GM23338 (cell line): Measurements from ENCODE around the gene LMLN. TPM values are rescaled to one million over a fixed set of nuclear protein-coding genes. Genes with fewer than 3 reads are reported as not detected.

ENCODE experiments used
- ATAC-seq: fragments of 200-7000 bp; cut with Tn5 transposase; 3 replicates; pipeline ENCODE4 v1.9.1; 2020
- DNase-seq: peaks from one replicate; pipeline ENCODE4 v3.0.0-alpha.2; 2015; ENCODE audit warnings: low spot score
- H2AFZ ChIP-seq: fragments of 200-600 bp; sonication (generic); 2 replicates; pipeline ENCODE4 v1.8.0; 2016; ENCODE audit warnings: antibody characterized with exemption, mild to moderate bottlenecking, moderate library complexity
- H3F3A ChIP-seq: fragments of 200-600 bp; sonication (generic); replicated peaks from 2 replicates; pipeline ENCODE4 v1.8.0; 2017; ENCODE audit warnings: antibody characterized with exemption, mixed run types, low read depth
- H3K27ac ChIP-seq: fragments of 200-600 bp; sonication (generic); 2 replicates; pipeline ENCODE4 v1.6.1; 2016; ENCODE audit warnings: low read depth
- H3K27me3 ChIP-seq: fragments of 200-600 bp; sonication (generic); 2 replicates; pipeline ENCODE4 v1.8.0; 2016; ENCODE audit warnings: mild to moderate bottlenecking, mixed run types, moderate library complexity; ENCODE audit not compliant: insufficient read depth
- H3K36me3 ChIP-seq: fragments of 200-600 bp; sonication (generic); 2 replicates; pipeline ENCODE4 v1.8.0; 2016; ENCODE audit warnings: mild to moderate bottlenecking; ENCODE audit not compliant: insufficient read depth
- H3K4me1 ChIP-seq: fragments of 200-600 bp; sonication (generic); 2 replicates; pipeline ENCODE4 v1.8.0; 2016; ENCODE audit warnings: mild to moderate bottlenecking, moderate library complexity; ENCODE audit not compliant: insufficient read depth
- H3K4me2 ChIP-seq: fragments of 200-600 bp; sonication (generic); 2 replicates; pipeline ENCODE4 v1.7.1; 2017; ENCODE audit warnings: mixed run types
- H3K4me3 ChIP-seq: fragments of 200-600 bp; sonication (generic); 2 replicates; pipeline ENCODE4 v1.6.1; 2016; ENCODE audit warnings: mixed run types
- H3K79me2 ChIP-seq: fragments of 200-600 bp; sonication (generic); replicated peaks from 2 replicates; pipeline ENCODE4 v1.8.0; 2017; ENCODE audit warnings: mild to moderate bottlenecking; ENCODE audit not compliant: insufficient read depth
- H3K9me2 ChIP-seq: fragments of 200-600 bp; sonication (generic); 2 replicates; pipeline ENCODE4 v1.8.0; 2017; ENCODE audit not compliant: insufficient read depth
- H4K20me1 ChIP-seq: fragments of 200-600 bp; sonication (generic); replicated peaks from 2 replicates; pipeline ENCODE4 v1.8.0; 2017; ENCODE audit warnings: mild to moderate bottlenecking; ENCODE audit not compliant: insufficient read depth
- H3K27ac Mint-ChIP-seq: 2 replicates; pipeline ENCODE4 v1.8.0; 2020; ENCODE audit warnings: inconsistent platforms, mild to moderate bottlenecking, moderate library complexity, mixed read lengths
- H3K27me3 Mint-ChIP-seq: 3 replicates; pipeline ENCODE4 v1.8.0; 2022; ENCODE audit warnings: low read depth, mild to moderate bottlenecking, moderate library complexity, mixed read lengths, inconsistent platforms; ENCODE audit not compliant: insufficient read depth, poor library complexity
- H3K36me3 Mint-ChIP-seq: 3 replicates; pipeline ENCODE4 v1.8.0; 2021; ENCODE audit warnings: low read depth, mild to moderate bottlenecking, inconsistent platforms, moderate library complexity, mixed read lengths
- H3K4me1 Mint-ChIP-seq: 3 replicates; pipeline ENCODE4 v1.8.0; 2020; ENCODE audit warnings: mild to moderate bottlenecking, inconsistent platforms, mixed read lengths
- H3K4me3 Mint-ChIP-seq: 3 replicates; pipeline ENCODE4 v1.8.0; 2021; ENCODE audit warnings: moderate library complexity, mild to moderate bottlenecking, inconsistent platforms, mixed read lengths
- H3K9me3 Mint-ChIP-seq: 3 replicates; pipeline ENCODE4 v1.8.0; 2020; ENCODE audit warnings: moderate library complexity, mild to moderate bottlenecking, inconsistent platforms, mixed read lengths
- ETS1 ChIP-seq: IDR thresholded peaks from 2 replicates; pipeline ENCODE4 v1.6.1; 2016; ENCODE audit warnings: antibody characterized with exemption
- EZH2phosphoT487 ChIP-seq: fragments of 200-600 bp; sonication (generic); IDR thresholded peaks from one replicate; pipeline ENCODE4 v1.8.1; 2018; ENCODE audit warnings: antibody characterized with exemption; ENCODE audit not compliant: unreplicated experiment
- STAT1 ChIP-seq: IDR thresholded peaks from one replicate; pipeline ENCODE4 v1.6.1; 2016; ENCODE audit warnings: antibody characterized with exemption; ENCODE audit not compliant: unreplicated experiment
- ZNF331 ChIP-seq: fragments of 250-450 bp; sonication (Bioruptor Pico); IDR thresholded peaks from 2 replicates; pipeline ENCODE4 v1.5.0; 2020; ENCODE audit warnings: low read depth, mild to moderate bottlenecking, moderate library complexity
- ZNF462 ChIP-seq: fragments of 250-450 bp; sonication (Bioruptor Pico); IDR thresholded peaks from 2 replicates; pipeline ENCODE4 v1.5.0; 2020; ENCODE audit warnings: mild to moderate bottlenecking, moderate library complexity
- polyA plus RNA-seq: library from polyadenylated mRNA; unstranded; fragments of >200 nt; fragmentation: Nextera tagmentation; extraction: Ambion mirVana; gene quantifications from 2 replicates; pipeline ENCODE4 v1.2.1, GENCODE V29; 2016
- total RNA-seq: library from RNA; depleted of rRNA; stranded (reverse); fragments of >200 nt; shearing (Covaris generic); gene quantifications from 2 replicates; pipeline ENCODE4 v1.2.3, GENCODE V29; 2014
- TF ChIP-seq, protein P1 (sequence below): IDR thresholded peaks from one replicate; pipeline ENCODE4 v1.6.1; 2018; ENCODE audit warnings: antibody characterized with exemption; ENCODE audit not compliant: unreplicated experiment

The LMLN gene
- total and polyA plus RNA-seq, 2 experiments from 2014 or later: 2.3 to 4.3 TPM

DNA sequence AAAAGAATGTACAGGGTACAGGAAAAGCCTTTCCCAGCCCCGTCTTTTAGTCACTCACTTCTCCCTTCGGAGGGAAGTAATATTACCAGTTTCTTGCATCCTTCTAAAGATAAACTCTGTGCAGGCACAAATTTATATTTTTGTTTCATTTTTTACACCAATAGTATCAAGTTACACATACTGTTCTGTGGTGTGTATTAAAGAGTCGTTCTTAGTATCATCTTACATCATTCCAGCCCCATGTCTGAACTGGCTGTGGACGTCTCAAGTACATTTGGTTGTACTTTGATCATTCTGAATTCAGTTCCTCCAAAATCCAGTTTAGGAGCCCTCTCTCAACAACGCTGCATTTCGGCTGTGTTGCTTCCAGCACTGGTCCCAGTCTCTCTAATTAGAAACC lies 68.7 kb downstream of the LMLN start (continued):
- TF ChIP-seq ZNF462 (no peak), ZNF331 (CRISPR knock-in tag) (no peak), EZH2phosphoT487 (no peak)
- TF ChIP-seq, protein P1, sequence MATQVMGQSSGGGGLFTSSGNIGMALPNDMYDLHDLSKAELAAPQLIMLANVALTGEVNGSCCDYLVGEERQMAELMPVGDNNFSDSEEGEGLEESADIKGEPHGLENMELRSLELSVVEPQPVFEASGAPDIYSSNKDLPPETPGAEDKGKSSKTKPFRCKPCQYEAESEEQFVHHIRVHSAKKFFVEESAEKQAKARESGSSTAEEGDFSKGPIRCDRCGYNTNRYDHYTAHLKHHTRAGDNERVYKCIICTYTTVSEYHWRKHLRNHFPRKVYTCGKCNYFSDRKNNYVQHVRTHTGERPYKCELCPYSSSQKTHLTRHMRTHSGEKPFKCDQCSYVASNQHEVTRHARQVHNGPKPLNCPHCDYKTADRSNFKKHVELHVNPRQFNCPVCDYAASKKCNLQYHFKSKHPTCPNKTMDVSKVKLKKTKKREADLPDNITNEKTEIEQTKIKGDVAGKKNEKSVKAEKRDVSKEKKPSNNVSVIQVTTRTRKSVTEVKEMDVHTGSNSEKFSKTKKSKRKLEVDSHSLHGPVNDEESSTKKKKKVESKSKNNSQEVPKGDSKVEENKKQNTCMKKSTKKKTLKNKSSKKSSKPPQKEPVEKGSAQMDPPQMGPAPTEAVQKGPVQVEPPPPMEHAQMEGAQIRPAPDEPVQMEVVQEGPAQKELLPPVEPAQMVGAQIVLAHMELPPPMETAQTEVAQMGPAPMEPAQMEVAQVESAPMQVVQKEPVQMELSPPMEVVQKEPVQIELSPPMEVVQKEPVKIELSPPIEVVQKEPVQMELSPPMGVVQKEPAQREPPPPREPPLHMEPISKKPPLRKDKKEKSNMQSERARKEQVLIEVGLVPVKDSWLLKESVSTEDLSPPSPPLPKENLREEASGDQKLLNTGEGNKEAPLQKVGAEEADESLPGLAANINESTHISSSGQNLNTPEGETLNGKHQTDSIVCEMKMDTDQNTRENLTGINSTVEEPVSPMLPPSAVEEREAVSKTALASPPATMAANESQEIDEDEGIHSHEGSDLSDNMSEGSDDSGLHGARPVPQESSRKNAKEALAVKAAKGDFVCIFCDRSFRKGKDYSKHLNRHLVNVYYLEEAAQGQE: no peak

GRCh38 chr3:198030125-198030524 lies 70.1 kb downstream of the LMLN start:
- Histone ChIP-seq H3K27me3 (no peaks in the 10 kb centered on the region), H3F3A (no peaks in the 10 kb centered on the region), H3K36me3 (no peaks in the 10 kb centered on the region; the same call in 1 of the 2 replicates), H2AFZ (no peak overlapping the region), H3K4me2 (no peak overlapping the region), H3K9me2 (no peaks in the 10 kb centered on the region), H3K27ac (no peak overlapping the region), H4K20me1 (no peaks in the 10 kb centered on the region), H3K4me1 (no peaks in the 10 kb centered on the region), H3K4me3 (no peak overlapping the region), H3K79me2 (no peaks in the 10 kb centered on the region)
- DNase-seq: no peak
- Mint-ChIP-seq H3K4me3 (no peak overlapping the region), H3K4me1 (peaks cover 5% of the 10 kb centered on the region; the same call in 1 of the 3 replicates), H3K27me3 (peaks cover 2% of the 10 kb centered on the region), H3K27ac (no peak overlapping the region), H3K36me3 (no peaks in the 10 kb centered on the region), H3K9me3 (no peaks in the 10 kb centered on the region)
- TF ChIP-seq STAT1 (no peak), ETS1 (no peak), ZNF331 (CRISPR knock-in tag) (no peak)
- ATAC-seq: no peak
